HUES48 (cell line): ENCODE measurements around the gene NT5C2.

ENCODE experiments used
- H3K27ac ChIP-seq: one replicate; pipeline ENCODE4 v1.7.0; 2013; ENCODE audit warnings: low read depth, low read length, inconsistent platforms
- H3K27me3 ChIP-seq: 2 replicates; pipeline ENCODE4 v1.6.1; 2013; ENCODE audit warnings: mild to moderate bottlenecking, low read length; ENCODE audit not compliant: control insufficient read depth, insufficient read depth
- H3K36me3 ChIP-seq: 2 replicates; pipeline ENCODE4 v1.6.1; 2013; ENCODE audit warnings: low read length; ENCODE audit not compliant: control insufficient read depth, insufficient read depth
- H3K4me1 ChIP-seq: 2 replicates; pipeline ENCODE4 v1.6.1; 2013; ENCODE audit warnings: mild to moderate bottlenecking, low read length; ENCODE audit not compliant: control insufficient read depth, insufficient read depth
- H3K4me3 ChIP-seq: 2 replicates; pipeline ENCODE4 v1.5.1; 2013; ENCODE audit warnings: mild to moderate bottlenecking, low read depth, low read length
- H3K9ac ChIP-seq: 2 replicates; pipeline ENCODE4 v1.6.1; 2013; ENCODE audit warnings: mild to moderate bottlenecking, low read depth, low read length, moderate library complexity
- H3K9me3 ChIP-seq: 2 replicates; pipeline ENCODE4 v1.6.1; 2013; ENCODE audit warnings: low read length; ENCODE audit not compliant: control insufficient read depth, insufficient read depth

The NT5C2 gene

DNA sequence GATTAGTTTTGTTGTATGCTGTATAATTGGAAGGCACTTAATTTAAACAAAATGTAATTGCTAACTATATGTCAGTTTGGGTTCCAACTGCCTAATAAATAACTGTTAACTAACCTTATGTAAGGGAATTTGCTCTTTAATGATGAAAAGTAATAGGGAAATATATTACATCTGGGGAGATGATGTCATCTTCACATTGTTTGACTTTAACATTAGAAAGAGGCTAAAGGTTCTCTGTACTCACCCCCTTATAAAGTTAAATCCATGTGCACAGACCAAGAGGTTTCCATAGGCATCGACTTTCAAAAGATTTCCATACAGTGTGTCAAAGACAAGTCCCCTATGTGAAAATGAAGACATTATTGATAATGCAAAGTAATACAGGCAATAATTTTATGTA is 87.6 kb downstream of the NT5C2 start:
- no peak overlapping the region for H3K27ac ChIP-seq
- H3K9me3 ChIP-seq = no peaks in the 10 kb centered on the region
- H3K4me3 ChIP-seq = no peak overlapping the region
- no peaks in the 10 kb centered on the region for H3K27me3 ChIP-seq
- peaks cover 39% of the 10 kb centered on the region for H3K36me3 ChIP-seq
- no peak overlapping the region for H3K9ac ChIP-seq
- peaks cover 7% of the 10 kb centered on the region for H3K4me1 ChIP-seq

DNA sequence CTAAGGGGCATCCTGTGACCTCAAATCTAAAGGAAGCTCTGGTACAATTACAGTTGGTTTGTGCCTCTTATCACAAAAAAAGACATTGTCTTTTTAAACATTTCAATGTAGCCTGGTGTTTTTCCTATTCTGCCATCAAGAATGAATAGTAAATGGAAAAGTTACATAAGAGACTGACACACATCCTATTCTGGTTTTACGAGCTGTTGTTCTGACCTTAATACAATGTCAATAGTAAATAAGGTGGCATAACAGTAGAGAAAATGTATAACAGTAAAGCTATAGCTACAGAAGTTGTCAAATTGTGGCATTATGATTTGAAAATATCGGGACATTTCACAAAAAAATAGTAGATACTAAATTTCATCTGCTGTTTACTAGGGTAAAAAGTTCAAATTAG is 88.4 kb downstream of the NT5C2 start:
- H3K27me3 ChIP-seq = no peaks in the 10 kb centered on the region
- no peak overlapping the region for H3K4me3 ChIP-seq
- H3K9me3 ChIP-seq = no peaks in the 10 kb centered on the region
- H3K9ac ChIP-seq = no peak overlapping the region
- H3K4me1 ChIP-seq = peaks cover 7% of the 10 kb centered on the region
- no peak overlapping the region for H3K27ac ChIP-seq
- H3K36me3 ChIP-seq = peaks cover 46% of the 10 kb centered on the region

DNA sequence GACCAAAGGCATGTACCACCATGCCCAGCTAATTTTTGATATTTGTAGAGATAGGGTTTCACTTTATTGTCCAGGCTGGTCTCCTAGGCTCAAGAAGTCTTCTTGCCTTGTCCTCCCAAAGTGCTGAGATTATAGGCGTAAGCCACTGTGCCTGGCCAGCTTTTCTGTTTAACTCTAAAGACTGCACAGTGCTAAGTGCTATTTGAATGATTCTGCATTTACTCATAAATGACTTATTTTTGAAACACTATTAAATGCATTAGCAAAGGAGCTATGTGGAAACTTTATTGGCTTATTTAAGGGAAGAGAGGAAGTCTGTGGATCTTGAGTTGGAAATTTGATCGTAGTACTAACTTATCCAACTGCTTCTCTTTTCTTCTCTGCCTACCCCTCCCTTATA is 89.1 kb downstream of the NT5C2 start:
- Histone ChIP-seq H3K27ac (no peak overlapping the region), H3K27me3 (no peaks in the 10 kb centered on the region), H3K9ac (no peak overlapping the region), H3K9me3 (no peaks in the 10 kb centered on the region), H3K4me1 (peaks cover 7% of the 10 kb centered on the region), H3K36me3 (peaks cover 54% of the 10 kb centered on the region), H3K4me3 (no peak overlapping the region)

DNA sequence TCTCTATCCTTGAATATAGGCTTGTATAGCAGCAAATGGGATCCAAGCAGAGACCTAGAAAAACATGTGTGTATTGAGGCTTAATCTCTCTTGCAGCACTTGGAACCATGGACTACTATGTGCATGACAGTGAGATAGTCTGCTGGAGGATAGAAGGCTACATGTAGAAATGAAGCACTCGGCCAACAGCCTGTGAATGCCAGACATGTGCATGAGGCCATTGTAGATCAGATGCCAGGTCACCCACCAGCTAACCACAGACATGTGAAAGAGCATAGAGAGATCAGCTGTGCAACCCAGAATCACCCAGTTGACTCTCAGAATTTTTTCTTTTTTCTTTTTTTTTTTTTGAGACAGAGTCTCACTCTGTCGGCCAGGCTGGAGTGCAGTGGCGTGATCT is 90.9 kb downstream of the NT5C2 start:
- no peak overlapping the region for H3K4me3 ChIP-seq
- peaks cover 7% of the 10 kb centered on the region for H3K4me1 ChIP-seq
- H3K9me3 ChIP-seq = no peaks in the 10 kb centered on the region
- H3K36me3 ChIP-seq = peaks cover 72% of the 10 kb centered on the region
- H3K27me3 ChIP-seq = no peaks in the 10 kb centered on the region
- no peak overlapping the region for H3K27ac ChIP-seq
- no peak overlapping the region for H3K9ac ChIP-seq

DNA sequence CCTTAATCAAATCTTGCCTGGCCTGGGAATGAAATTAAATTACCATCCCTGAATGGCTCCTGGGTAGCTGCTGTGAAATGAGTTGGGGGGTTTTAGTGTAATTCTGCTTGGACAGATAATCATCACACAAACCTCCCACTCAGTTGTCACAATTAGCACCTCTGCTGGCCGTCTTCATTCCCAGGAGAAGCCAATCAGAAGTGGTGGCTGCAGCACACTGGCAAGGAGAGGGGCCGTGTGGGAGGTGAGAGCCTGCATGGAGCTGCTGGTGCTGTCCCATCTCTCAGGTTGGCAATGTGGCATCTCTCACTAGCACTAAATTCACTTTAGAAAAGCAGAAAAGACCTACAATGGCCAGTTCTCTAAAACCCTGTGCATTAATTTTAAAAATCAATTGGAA is 92.5 kb downstream of the NT5C2 start:
- no peak overlapping the region for H3K4me3 ChIP-seq
- no peak overlapping the region for H3K27ac ChIP-seq
- peaks cover 7% of the 10 kb centered on the region for H3K4me1 ChIP-seq
- H3K27me3 ChIP-seq = no peaks in the 10 kb centered on the region
- no peaks in the 10 kb centered on the region for H3K9me3 ChIP-seq
- peaks cover 82% of the 10 kb centered on the region for H3K36me3 ChIP-seq
- H3K9ac ChIP-seq = no peak overlapping the region

DNA sequence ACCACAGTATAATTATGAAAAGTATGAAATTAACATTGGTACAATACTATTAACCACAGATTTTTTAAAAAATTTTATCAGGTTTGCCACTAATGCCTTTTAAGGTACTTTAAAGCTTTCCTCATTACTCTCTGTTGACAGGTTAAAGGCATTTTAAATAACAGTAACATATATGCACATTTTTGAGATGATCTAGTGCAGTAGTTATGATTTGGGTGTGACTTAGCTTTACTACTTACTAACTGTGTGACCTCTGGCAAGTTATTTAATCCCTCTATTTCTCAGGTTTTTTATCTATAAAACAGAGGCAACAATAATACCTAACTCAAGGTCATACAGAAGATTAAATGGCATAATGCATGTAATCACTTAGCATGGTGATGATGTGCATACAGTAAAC is 94.8 kb downstream of the NT5C2 start:
- H3K4me3 ChIP-seq = no peak overlapping the region
- peaks cover 83% of the 10 kb centered on the region for H3K36me3 ChIP-seq
- no peak overlapping the region for H3K9ac ChIP-seq
- H3K4me1 ChIP-seq = peaks cover 7% of the 10 kb centered on the region
- H3K27ac ChIP-seq = no peak overlapping the region
- no peaks in the 10 kb centered on the region for H3K27me3 ChIP-seq
- H3K9me3 ChIP-seq = no peaks in the 10 kb centered on the region

DNA sequence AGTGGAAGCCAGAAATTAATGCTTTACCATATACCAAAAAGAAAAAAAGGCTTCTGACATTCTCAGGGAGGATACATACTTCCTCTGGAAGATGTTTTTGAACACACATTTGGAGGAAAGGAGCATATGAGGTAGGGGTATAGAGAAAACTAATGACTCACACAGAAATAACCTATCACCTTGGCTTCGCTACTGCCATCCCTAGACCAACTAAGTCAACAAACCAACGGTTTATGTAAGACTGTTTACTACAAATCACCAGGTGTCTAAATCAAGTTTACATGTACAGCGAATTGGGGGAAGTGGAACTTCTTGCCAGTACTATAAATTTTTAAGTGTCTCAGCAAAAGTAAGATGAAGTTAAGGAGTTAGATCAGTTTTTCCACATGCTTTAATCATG is 96.9 kb downstream of the NT5C2 start:
- H3K36me3 ChIP-seq = peaks cover 93% of the 10 kb centered on the region

DNA sequence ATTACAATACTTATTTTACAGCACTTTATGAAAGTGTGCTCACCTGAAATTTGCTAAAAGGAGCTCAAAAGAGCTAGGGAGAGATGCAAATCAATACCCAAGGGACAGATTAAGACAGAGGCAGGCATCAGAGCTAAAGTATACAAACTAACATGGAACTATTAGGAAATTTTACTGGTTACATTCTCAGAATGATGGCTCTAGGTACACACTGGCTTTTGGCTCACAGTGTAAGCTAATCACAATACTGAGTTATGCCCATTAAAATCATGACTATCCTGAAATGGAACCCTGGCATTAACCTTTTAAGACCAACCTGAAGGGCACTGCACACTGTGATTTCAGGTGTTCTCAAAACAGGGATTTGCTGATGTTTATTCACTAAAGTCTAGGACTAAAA is 98.1 kb downstream of the NT5C2 start:
- Histone ChIP-seq H3K9me3 (no peaks in the 10 kb centered on the region), H3K27ac (no peak overlapping the region), H3K27me3 (no peaks in the 10 kb centered on the region), H3K36me3 (peaks cover 93% of the 10 kb centered on the region), H3K4me1 (no peaks in the 10 kb centered on the region), H3K9ac (no peak overlapping the region), H3K4me3 (no peak overlapping the region)

More for the DNA sequence above, 96.9 kb downstream of the NT5C2 start:
- no peak overlapping the region for H3K27ac ChIP-seq
- H3K9me3 ChIP-seq = no peaks in the 10 kb centered on the region
- H3K4me1 ChIP-seq = no peaks in the 10 kb centered on the region
- no peak overlapping the region for H3K9ac ChIP-seq
- no peak overlapping the region for H3K4me3 ChIP-seq
- no peaks in the 10 kb centered on the region for H3K27me3 ChIP-seq

DNA sequence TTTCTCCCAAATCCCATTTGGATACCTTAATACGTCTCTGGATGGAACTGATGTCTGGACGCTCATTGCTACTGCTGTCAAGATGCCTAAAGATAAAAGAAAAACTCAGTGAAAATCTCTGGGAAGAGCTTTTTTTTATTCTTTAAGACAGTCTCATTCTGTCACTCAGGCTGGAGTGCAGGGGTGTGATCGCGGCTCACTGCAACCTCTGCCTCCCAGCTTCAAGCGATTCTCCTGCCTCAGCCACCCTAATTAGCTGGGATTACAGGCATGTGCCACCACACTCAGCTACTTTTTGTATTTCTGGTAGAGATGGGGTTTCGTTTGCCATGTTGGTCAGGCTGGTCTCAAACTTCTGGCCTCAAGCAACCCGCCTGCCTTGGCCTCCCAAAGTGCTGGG is 102.2 kb downstream of the NT5C2 start:
- Histone ChIP-seq H3K4me1 (no peaks in the 10 kb centered on the region), H3K27ac (no peak overlapping the region), H3K36me3 (peaks cover 93% of the 10 kb centered on the region), H3K4me3 (no peak overlapping the region), H3K9me3 (no peaks in the 10 kb centered on the region), H3K9ac (no peak overlapping the region), H3K27me3 (no peaks in the 10 kb centered on the region)

DNA sequence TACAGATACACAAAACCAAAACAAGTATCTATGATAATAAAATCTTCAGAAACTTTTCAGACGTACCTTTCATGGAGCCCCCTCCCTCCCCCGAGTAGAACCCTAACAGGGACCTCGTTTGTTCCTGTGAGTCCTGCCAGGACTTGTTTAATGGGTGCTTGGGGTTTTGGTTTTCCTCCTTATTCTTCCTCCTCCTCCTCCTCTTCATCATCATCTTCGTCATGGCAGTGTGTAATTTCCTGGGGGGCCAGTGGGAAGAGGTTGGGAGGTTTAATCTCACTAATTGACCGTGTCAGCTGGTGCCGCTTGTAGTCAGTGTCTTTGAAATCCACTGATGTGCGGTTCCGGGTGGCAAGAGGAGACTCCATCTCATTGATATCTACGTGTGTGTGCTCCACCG is 103.6 kb downstream of the NT5C2 start:
- no peaks in the 10 kb centered on the region for H3K27me3 ChIP-seq
- H3K9me3 ChIP-seq = no peaks in the 10 kb centered on the region
- H3K36me3 ChIP-seq = peaks cover 95% of the 10 kb centered on the region
- H3K4me1 ChIP-seq = no peaks in the 10 kb centered on the region
- no peak overlapping the region for H3K27ac ChIP-seq
- no peak overlapping the region for H3K9ac ChIP-seq
- no peak overlapping the region for H3K4me3 ChIP-seq

DNA sequence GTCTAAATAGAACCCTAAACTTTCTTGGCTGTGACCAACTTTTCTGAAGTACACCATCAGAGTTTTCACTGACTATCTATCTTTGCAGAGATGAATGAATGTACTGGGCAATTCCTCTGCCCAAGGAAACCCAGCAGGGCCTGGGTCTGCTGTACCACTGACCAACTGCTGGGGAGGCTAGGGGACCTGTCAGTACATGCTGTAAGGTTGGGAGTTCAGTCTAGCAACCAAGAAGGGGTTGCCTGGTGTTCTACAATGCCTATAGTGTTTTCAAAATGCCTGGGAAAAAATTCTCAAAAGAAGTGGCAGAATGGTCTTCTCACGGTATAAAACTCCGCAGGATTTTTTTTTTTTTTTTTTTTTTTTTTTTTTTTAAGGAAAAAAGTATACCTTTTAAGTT is 106.3 kb downstream of the NT5C2 start:
- Histone ChIP-seq H3K27me3 (no peaks in the 10 kb centered on the region), H3K9me3 (no peaks in the 10 kb centered on the region), H3K9ac (no peak overlapping the region), H3K4me3 (no peak overlapping the region), H3K27ac (no peak overlapping the region), H3K36me3 (peaks cover 84% of the 10 kb centered on the region), H3K4me1 (no peaks in the 10 kb centered on the region)

DNA sequence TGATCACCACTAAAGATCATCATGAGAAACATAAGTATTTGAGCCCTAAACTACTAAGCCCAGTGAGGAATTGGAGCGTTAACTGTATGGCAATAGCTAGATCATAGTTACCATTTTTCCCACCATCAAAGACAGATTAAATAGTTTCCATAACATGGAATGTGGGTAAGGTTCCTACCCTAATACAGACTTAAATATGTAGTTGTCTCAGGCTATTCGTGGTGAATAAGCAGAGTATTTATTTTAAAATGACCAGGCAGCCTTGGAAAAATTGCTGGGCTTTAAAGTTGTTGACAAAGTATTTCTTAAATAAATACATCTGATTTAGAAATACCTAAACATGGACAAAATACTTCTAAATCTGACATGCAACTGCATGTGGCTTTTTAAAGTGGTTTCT is 106.8 kb downstream of the NT5C2 start:
- H3K4me1 ChIP-seq = no peaks in the 10 kb centered on the region
- no peak overlapping the region for H3K4me3 ChIP-seq
- H3K27ac ChIP-seq = no peak overlapping the region
- no peaks in the 10 kb centered on the region for H3K27me3 ChIP-seq
- peaks cover 78% of the 10 kb centered on the region for H3K36me3 ChIP-seq
- no peaks in the 10 kb centered on the region for H3K9me3 ChIP-seq
- no peak overlapping the region for H3K9ac ChIP-seq
